ENCODE results near the gene INSR. TPM values are rescaled to one million over a fixed set of nuclear protein-coding genes. Genes with fewer than 3 reads are reported as not detected.
A peak's percentile ranks its signal among the peaks of the same experiment; 100 is the strongest.
"Not testable (repeated sequence)": the region's sequence is repeated elsewhere in the genome, so short reads cannot be mapped to it uniquely, and the experiment has no call there.

The INSR gene
- total RNA-seq, 1 donor from 2014 or later, result 71.9 TPM

DNA sequence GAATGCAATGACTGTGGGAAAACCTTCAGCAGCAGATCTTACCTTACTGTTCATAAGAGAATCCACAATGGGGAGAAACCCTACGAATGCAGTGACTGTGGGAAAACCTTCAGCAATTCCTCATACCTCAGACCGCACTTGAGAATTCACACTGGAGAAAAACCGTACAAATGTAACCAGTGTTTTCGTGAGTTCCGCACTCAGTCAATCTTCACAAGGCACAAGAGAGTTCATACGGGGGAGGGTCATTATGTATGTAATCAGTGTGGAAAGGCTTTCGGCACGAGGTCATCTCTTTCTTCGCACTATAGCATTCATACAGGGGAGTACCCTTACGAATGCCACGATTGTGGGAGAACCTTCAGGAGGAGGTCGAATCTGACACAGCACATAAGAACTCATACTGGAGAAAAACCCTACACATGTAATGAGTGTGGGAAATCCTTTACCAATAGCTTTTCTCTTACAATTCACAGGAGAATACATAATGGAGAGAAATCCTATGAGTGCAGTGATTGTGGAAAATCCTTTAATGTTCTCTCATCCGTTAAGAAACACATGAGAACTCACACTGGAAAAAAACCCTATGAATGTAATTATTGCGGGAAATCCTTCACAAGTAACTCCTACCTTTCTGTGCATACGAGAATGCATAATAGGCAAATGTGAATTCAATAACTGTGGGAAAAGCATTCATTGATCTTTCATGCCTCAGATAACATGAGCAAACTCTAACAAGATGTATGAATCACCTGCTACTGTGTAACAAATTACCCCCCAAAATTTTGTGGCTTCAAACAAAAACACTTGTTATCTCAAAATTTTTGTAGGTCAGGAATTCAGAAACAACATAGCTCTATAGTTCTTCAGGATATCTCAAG lies 210.9 kb downstream of the INSR start:
- ATAC-seq (ENCODE audit: poor library complexity), result no peak
- intact Hi-C loops (cut with DNase I), result no loop called here

DNA sequence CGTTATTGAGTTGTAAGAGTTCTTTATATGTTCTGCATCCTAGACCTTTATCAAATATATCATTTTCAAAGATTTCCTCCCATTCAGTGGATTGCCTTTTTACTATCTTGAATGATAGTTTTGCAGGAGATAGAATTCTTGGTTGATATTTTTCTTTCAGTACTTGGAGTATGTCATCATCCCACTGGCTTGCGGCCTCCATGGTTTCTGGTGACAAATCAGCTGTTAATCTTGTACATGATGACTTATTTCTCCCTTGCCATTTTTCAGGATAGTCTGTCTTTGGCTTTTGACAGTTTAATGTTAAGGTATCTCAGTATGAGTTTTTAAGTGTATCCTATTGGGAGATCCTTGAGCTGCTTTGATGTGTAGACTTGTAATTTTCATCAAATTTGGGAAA lies 216.2 kb downstream of the INSR start:
- no peak for ATAC-seq (ENCODE audit: poor library complexity)
- no peak for DNase-seq
- intact Hi-C loops (cut with DNase I), result no loop called here

More for the DNA sequence above, 210.9 kb downstream of the INSR start:
- no peak for DNase-seq

DNA sequence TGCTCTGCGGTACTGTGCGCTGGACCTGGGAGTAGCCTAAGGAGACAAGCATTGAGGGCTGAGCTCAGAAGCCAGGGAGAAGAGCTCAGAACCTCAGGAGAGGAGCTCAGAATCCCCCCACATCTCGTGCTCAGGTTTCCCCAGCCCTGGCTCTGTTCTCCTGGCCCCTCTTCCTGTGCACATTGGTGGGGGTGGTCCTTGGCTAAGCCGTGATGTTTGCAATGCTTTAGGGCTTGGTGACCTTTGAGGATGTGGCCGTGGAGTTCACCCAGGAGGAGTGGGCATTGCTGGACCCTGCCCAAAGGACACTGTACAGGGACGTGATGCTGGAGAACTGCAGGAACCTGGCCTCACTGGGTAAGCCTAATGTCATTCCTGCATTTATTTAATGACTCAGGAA lies 218.1 kb downstream of the INSR start:
- no peak for DNase-seq
- intact Hi-C loops (cut with DNase I), result no loop called here
- no peak for ATAC-seq (ENCODE audit: poor library complexity)

DNA sequence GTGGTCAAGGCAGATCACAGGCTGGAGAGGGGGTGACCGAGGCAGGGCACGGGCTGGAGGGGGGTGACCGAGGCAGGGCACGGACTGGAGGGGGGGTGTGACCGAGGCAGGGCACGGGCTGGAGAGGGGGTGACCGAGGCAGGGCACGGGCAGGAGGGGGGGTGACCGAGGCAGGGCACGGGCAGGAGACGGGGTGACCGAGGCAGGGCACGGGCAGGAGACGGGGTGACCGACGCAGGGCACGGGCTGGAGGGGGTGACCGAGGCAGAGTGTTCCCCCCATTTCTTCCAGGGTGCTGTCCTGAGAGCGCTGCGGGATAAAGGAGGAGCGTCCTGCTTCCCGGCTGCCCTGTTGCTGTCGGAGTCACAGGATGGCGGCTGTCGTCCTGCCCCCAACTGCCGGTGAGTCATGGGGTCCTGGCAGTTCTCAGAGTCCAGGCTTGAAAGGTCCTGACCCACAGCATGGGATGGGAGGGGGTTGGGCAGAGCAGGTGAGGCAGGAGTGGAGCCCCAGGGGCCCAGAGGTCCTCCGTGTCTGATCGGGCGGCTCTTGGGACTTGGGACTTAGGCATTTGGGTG lies 219.4 kb downstream of the INSR start:
- intact Hi-C loops (cut with DNase I), result no loop called here
- no peak for DNase-seq
- no peak for ATAC-seq (ENCODE audit: poor library complexity)

DNA sequence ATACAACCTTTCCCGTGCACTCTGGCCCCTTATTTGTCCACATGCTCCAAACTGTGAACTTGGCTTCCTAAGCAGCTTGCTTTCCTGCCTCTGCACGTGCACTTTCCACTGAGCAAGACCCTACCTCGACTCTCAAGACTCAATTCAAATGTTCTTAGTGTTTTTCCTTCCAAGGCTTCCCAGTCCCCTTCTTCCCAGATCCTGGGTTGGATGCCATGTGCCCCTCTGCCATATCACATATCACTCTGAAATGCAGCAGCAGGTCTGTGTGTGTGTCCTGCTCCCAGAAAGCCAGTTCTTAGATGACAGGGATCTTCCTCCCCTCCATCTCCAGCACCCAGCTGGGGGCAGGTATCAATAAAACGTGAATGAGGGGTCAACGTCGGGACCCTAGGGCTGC lies 221.7 kb downstream of the INSR start:
- DNase-seq (no peak), ATAC-seq (ENCODE audit: poor library complexity) (no peak)
- intact Hi-C loops (cut with DNase I), result no loop called here

- DNase-seq, result no peak
- no peak for ATAC-seq (ENCODE audit: poor library complexity)
- intact Hi-C loops (cut with DNase I), result no loop called here
Observed at GRCh38 chr19:7069904-7070226, 224.3 kb downstream of the INSR start.

DNA sequence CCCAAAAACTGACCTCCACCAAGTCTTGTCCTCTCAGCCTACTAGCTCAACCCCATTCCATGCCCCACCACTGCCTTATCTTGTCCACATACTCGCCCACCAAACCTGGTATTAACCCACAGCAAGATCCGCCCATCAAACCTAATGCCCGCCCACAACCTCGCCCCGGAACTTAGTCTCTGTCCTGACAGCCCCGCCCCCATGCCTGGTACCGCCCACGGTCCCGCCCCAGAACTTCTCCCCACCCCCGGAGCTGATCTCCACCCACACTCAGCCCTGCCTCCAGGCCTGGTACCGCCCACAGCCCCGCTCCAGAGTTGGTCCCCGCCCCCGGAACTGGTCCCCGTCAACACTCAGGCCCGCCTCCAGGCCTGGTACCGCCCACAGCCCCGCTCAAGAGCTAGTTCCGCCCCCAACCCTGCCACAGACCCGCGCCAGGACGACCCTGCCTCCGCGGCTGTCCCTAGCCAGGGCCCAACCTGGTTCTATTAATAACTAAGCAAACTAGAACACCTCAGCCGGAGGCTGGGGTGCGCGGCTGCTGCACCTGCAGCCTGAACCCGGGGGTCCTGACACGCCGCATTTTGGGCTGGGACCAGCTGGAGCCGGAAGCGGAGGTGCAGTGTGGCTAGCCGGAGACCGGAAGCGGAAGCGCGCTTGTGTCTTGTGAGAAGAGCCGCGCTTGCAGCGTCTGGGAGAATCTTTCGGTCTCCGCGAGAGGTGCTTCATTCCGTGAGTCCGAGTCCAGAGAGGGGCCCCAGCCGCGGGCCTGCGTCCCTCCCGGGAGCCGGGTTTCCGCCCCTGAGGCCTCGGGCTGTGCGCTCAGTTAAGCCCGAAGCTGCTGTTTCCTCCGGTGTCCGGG lies 224.9 kb downstream of the INSR start, which contains the start of gene ZNF557:
TSS of gene ZNF557 (plus strand) at position 662 of the 862 bp plus-strand sequence. CDS start 5,372 bp downstream, outside the sequence.
- ATAC-seq (ENCODE audit: poor library complexity), result peak; percentile 100
- intact Hi-C loops (cut with DNase I), result no loop called here
- peak; percentile 99 for DNase-seq

DNA sequence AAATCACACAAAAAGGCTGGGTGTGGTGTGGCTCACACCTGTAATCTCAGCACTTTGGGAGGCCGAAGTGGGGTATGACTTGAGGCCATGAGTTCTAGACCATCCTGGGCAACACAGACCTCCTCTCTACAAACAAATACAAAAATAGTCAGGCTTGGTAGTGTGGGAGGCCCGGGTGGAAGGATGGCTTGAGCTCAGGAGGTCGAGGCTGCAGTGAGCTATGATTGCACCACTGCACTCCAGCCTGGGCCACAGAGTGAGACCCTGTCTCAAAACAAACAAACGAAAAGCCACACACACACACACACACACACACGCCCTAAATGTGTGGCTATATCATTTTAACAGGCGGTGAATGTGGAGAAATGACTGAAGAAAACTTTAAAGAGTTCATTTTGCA lies 225.6 kb downstream of the INSR start:
- DNase-seq (no peak), ATAC-seq (ENCODE audit: poor library complexity) (no peak)
- intact Hi-C loops (cut with DNase I), result no loop called here

DNA sequence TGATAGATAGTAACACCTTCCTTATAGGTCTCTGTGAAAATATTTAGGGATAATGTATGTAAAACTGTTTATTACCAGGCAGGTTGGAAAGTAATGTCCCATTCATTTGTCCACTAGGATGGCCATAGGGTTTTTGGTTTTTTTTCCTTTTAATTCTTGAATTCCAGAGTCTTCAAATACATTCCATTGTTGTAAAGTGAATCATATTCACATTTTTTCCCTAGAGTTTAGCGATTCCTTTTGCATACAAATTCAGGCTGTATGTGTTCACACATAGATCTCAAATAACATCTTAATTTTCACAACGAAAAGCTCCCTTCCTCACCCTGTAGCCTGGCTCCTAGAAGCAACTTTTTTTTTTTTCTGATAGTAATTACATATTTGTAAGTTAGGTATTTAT lies 226.5 kb downstream of the INSR start:
- ATAC-seq (ENCODE audit: poor library complexity) (no peak), DNase-seq (no peak)
- intact Hi-C loops (cut with DNase I), result no loop called here

DNA sequence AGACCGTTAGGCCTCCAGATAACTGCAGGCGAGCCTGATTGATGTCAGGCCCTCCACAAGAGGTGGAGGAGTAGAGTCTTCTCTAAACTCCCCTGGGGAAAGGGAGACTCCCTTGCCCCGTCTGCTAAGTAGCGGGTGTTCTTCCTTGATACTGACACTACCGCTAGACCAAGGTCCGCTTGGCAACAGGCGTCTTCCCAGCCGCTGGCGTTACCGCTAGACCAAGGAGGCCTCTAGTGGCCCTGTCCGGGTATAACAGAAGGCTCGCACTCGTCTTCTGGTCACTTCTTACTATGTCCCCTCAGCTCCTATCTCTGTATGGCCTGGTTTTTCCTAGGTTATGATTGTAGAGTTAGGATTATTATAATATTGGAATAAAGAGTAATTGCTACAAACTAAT lies 227.1 kb downstream of the INSR start:
- peak; percentile 41 for DNase-seq
- ATAC-seq (ENCODE audit: poor library complexity); intact Hi-C loops (cut with DNase I): not testable (repeated sequence)

DNA sequence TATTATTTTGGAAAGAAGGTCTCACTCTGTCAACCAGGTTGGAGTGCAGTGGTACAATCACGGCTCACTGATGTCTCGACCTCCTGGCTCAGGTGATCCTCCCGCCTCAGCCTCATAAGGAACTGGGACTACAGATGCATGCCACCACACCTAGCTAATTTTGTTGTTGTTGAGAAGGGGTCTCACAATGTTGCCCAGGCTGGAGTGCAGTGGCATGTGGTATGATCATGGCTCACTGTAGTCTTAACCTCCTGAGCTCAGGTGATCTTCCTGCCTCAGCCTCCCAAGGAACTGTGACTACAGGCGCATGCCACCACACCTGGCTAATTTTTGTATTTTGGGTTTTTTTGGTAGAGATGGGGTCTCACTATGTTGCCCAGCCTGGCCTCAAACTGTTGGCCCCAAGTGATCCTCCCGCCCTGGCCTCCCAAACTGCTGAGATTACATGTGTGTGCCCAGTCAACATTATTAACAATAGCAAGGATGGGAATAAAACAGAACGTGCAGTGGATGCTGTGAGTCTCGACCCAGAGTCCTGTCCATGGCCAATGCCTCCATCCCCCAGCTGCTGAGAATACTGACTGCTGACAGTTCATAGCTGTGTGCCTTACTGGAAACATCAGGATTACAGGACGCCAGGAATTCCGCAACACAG lies 230.3 kb downstream of the INSR start:
- intact Hi-C loops (cut with DNase I), result no loop called here
- DNase-seq (no peak), ATAC-seq (ENCODE audit: poor library complexity) (no peak)

DNA sequence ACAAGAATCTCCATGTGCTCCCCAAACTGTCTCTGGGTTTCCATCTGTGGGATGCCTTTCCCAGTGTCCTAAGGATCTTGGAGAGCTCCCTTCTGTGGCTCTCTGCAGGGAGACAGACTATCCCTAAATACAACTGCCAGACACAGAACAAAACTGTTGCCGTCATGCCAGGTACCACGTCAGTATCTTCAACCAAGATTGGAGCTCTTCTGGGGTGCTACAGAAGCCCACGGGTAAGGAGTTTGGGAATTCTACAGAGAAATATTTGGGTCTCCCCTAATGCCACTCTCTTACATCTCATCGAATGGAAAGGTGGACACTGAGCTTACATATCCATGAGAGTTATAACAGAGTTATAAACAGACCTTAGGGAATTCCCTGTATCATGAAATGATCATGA lies 230.9 kb downstream of the INSR start:
- DNase-seq, result no peak
- no peak for ATAC-seq (ENCODE audit: poor library complexity)
- intact Hi-C loops (cut with DNase I), result no loop called here

Other genes with a start within 250 kb of the INSR start
- gene MBD3L2, start 245.1 kb downstream of the INSR start, total RNA-seq, result not detected
- gene MBD3L3, start 235.7 kb downstream of the INSR start, total RNA-seq, result not detected
- gene ZNF557, start 224.7 kb downstream of the INSR start, total RNA-seq, result 2.9 TPM
- 7.0 TPM for gene ARHGEF18, start 54.5 kb upstream of the INSR start, total RNA-seq
- gene PEX11G, start 194.6 kb upstream of the INSR start, total RNA-seq, result 0.97 TPM
- gene ZNF358, start 221.7 kb upstream of the INSR start, total RNA-seq, result 92.1 TPM
- gene MCOLN1, start 228.2 kb upstream of the INSR start, total RNA-seq, result 17.5 TPM
- gene PNPLA6, start 241.3 kb upstream of the INSR start, total RNA-seq, result 50.4 TPM